ENCODE results near the gene FKBP1A.
"Not testable (repeated sequence)": the region's sequence is repeated elsewhere in the genome, so short reads cannot be mapped to it uniquely, and the experiment has no call there.

Gene FKBP1A

DNA sequence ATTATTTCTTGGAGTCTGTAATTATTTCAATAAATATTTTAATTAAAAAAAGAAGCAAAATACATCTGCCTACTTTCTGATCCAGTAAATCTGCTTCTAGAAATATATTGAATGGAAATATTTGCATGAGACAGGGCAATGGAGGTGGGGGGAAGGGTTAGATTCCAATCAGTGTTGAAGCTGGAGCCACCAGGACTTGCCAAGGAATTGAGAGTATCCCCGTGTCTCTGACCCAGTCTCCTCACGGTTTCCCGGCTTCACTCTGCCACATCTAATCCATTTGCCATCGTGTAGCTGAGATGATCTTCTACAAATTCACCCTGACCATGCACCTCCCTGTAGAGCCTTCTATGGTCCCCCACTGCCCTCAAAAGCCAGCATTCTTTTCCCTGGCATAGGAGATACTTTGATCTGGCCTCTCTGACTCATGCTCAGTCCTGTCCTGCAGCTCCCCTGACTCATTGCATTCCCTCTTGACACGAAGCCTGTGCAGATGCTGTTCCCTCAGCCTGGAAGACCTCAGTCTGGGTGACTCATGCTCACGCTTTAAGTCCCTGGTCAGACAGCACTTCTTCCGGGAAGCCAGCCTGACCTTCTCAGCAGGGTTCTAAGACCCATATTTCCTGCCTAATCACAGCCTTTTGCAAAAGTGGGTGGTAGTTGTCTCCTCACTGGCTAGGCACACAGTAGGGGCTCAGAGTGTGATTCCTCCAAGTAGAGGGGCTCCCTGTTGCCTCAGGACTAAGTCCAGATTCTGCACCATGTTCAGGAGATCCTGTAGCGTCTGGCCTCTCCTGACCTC, 23.0 kb upstream of the FKBP1A start:
- no peak for DNase-seq

DNA sequence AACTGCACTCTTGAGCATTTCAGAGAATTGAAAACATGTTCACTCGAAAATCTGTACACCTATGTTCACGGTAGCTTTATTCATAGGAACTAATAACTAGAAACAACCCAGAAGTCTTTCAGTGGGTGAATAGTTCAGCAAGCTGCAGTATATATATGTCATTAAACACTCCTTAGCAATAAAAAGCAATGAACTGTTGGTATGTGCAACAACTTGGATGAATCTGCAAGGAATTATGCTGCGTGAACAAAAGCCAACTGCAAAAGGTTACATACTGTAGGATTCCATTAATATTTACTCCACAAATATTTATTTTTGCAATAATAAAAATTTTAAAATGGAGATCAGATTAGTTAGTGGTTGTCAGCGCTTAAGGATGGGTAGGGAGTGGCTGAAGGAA, 22.1 kb upstream of the FKBP1A start:
- no peak for DNase-seq

GRCh38 chr20:1405801-1406200, 12.9 kb upstream of the FKBP1A start:
- DNase-seq, result no peak

GRCh38 chr20:1403624-1404023, 10.8 kb upstream of the FKBP1A start:
- no peak for DNase-seq

- DNase-seq, result no peak
These were observed 9.3 kb upstream of the FKBP1A start for GRCh38 chr20:1402149-1402548.

GRCh38 chr20:1401451-1401907, 8.6 kb upstream of the FKBP1A start:
- DNase-seq, result no peak

DNA sequence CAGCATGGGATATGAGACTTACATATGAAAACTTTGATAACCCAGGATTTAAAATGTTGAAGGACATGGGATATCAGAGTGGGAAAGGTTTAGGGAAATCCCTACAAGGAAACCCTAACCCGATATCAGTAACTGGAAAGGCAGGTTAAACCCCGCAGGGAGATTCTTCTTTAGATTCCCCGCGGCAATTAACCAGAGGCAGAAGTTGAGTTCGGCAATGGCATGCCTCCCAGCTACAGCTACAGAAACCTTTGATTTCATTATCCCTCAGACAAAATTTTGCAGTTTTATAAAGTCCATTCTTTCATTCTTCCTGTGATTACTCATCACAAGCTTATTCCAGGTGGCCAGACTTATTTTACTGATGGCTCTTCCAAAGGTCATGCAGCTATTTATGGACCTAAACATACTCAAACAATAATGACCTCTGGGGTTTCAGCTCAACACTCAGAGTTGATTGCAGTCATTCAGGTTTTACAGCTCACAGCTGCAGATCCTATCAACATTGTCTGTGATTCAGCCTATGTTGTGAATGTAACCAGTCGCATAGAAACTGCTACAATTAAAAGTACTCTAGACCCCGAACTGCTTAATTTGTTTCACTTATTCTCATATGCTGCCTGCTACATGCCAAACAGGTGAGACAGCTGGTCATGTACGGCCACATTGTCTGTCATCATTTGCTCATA, 7.0 kb upstream of the FKBP1A start:
- DNase-seq, result not testable (repeated sequence)

DNA sequence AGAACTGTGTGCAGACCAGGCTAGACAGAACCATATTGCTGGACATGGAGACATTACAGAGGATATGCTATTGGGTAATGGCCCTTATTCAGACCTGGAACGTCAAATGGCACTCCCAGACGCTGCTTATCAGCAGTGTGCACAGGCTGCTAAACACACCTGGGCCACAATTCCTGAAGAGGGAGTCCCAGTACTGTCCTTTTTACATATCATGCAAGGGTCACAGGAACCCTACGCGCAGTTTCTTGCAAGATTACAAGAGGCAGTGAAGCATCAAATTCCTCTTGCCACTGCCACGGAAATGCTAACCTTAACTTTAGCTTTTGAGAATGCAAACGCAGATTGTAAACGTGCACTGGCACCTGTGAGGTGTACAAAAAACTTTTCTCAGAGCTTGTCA, 5.3 kb upstream of the FKBP1A start:
- DNase-seq, result not testable (repeated sequence)

- DNase-seq, result no peak
These were observed 4.9 kb upstream of the FKBP1A start for GRCh38 chr20:1397710-1398109.

GRCh38 chr20:1396702-1397101, 3.8 kb upstream of the FKBP1A start:
- DNase-seq, result no peak

- no peak for DNase-seq
These were observed 3.4 kb upstream of the FKBP1A start for GRCh38 chr20:1396264-1396663.

DNA sequence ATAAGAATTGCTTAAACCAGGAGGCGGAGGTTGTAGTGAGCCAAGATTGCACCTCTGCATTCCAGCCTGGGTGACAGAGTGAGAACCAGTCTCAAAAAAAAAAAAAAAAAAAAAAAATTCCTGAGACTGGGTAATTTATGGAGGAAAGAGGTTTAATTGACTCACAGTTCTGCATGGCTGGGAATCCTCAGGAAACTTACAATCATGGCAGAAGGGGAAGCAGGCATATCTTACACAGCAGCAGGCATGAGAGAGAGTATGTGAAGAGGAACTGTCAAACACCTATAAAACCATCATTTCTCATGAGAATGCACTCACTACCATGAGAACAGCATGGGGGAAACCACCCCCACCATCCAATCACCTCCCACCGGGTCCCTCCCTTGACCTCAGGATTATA, 1.8 kb upstream of the FKBP1A start:
- no peak for DNase-seq

- no peak for DNase-seq
These were observed 641 bp upstream of the FKBP1A start for GRCh38 chr20:1393507-1393882.

DNA sequence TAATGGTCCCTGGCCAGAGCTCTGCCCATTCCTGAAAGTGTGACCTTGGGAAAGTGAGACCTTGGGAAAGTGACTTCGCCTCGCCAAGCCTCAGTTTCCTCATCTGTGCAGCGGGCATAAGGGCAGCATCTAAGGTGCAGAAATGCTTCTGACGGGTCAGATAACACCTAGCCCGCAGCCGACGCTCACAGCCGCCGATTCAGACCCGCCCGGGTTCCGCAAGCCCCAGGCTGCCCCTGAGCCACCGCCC, 486 bp downstream of the FKBP1A start:
- no peak for DNase-seq

DNA sequence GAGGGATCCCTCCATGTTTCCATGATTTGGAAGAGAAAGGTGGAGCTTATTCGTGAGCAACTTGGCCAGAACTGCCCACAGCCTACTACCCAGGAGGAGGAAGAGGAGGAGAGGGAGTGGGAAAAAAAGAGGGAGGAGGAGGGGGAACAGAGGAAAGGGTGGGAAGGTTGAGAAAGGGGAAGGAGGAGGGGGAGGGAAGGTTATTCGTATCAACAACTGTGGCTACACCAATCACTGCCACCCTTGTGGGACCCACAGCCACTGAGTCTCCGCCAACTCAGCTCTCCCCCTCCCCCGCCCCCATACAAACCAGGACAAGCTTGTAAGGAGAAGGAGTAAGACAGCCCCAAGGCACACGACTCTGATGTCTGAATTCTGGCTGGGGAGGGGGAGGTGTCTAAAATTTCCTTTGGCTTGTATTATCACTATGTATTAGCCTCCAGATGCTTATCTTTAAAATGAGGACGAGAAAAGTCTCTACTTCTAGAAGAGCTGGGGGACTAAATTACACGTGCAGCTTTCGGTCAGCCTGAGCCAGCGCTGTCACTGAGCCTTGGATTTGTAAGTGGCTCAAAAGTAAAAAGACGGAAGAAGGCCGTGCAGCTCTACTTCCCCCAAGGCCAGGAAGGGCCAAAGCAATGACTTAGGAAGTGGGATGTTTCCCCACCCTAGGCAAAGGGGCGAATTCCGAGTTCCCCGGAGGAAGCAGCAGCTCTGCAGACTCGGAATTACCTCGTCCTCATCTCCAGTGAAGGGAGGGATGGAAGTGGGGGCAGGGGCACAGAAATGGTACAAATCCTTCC, 1.0 kb downstream of the FKBP1A start:
- no peak for DNase-seq

- DNase-seq, result no peak
These were observed 2.1 kb downstream of the FKBP1A start for GRCh38 chr20:1390581-1391403.

GRCh38 chr20:1389703-1390580, 2.9 kb downstream of the FKBP1A start:
- no peak for DNase-seq

- no peak for DNase-seq
These were observed 3.9 kb downstream of the FKBP1A start for GRCh38 chr20:1388741-1389483.

- DNase-seq, result no peak
These were observed 4.6 kb downstream of the FKBP1A start for GRCh38 chr20:1388253-1388652.

- no peak for DNase-seq
These were observed 6.5 kb downstream of the FKBP1A start for GRCh38 chr20:1386323-1386722.

Measured in activated CD8-positive, alpha-beta memory T cell treated with anti-CD3 and anti-CD28 coated beads, Interleukin-2, amount 50 U/mL, for 4 hours (primary cell).